ENCODE results near the gene DNAJB8.

DNA sequence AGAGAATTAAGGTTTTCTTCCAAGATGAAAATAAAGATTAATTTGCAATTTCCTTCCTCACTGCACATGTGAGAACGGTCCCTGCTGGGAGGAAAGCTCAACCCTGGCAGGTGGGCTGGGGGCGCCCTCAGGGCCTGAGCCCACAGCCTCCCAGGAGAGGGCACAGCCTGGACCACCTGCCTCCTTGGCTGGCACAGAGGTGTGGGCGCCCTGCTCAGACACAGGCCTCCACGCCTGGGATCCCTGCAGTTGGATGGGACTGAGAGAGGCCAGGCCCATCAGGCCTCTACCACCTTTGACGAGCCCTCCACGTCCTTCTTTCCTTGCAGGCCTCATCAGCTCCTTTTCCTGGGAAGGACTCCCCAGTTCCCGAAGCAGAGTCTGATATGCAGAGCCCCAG, 46.4 kb downstream of the DNAJB8 start:
- TF ChIP-seq, protein P1, sequence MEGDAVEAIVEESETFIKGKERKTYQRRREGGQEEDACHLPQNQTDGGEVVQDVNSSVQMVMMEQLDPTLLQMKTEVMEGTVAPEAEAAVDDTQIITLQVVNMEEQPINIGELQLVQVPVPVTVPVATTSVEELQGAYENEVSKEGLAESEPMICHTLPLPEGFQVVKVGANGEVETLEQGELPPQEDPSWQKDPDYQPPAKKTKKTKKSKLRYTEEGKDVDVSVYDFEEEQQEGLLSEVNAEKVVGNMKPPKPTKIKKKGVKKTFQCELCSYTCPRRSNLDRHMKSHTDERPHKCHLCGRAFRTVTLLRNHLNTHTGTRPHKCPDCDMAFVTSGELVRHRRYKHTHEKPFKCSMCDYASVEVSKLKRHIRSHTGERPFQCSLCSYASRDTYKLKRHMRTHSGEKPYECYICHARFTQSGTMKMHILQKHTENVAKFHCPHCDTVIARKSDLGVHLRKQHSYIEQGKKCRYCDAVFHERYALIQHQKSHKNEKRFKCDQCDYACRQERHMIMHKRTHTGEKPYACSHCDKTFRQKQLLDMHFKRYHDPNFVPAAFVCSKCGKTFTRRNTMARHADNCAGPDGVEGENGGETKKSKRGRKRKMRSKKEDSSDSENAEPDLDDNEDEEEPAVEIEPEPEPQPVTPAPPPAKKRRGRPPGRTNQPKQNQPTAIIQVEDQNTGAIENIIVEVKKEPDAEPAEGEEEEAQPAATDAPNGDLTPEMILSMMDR (conservative IDR thresholded peaks at IDR 0.05 in 1 of 2, IDR thresholded peaks at IDR 0.05 in 1 of 2; ENCODE audit: extremely low read depth in 1 of 2, insufficient read depth in 1 of 2, low read depth in 1 of 2, low read length in 2 of 2), result no peak
- no peak for TF ChIP-seq EZH2 (IDR thresholded peaks at IDR 0.05; ENCODE audit: borderline replicate concordance, low read length)
